Measurements from ENCODE around the gene SUSD6.
A peak's percentile ranks its signal among the peaks of the same experiment; 100 is the strongest.
"Not testable (repeated sequence)": the region's sequence is repeated elsewhere in the genome, so short reads cannot be mapped to it uniquely, and the experiment has no call there.

SUSD6 gene

GRCh38 chr14:69713209-69713781, 101.9 kb downstream of the SUSD6 start:
- DNase-seq (ENCODE audit: low read depth): no peak

GRCh38 chr14:69713993-69714679, 102.7 kb downstream of the SUSD6 start:
- DNase-seq (ENCODE audit: low read depth): no peak

DNA sequence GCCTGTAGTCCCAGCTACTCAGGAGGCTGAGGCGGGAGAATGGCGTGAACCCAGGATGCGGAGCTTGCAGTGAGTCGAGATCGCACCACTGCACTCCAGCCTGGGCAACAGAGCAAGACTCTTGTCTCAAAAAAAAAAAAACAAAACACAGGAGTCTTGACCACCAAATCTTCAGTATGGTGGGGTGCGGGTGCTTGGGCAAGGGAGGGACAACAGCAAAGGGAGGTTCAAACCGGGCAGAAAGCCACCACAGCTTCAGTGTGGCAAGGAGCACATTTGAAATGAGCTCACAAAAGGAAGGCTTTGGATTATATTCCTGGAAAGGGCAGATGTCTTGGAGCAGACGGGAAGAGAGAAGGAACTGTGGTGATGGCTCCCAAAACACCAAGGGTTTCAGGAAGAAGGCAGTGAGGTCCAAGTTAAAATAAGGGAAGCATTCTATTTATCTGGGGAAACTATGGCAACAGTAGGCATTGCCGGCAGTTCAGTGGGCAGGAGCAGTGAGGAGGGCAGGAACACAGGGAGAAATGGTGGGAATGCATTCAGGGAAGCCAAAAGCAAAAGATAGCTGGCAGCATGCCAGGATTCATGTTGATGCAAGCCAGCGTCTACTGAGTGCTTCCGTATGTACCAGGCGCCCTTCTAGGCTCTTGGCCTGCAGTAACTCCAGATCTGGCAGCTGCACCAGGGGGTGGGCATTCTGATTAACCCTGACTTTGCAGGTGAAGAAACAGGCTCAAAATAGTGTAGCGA, 104.5 kb downstream of the SUSD6 start:
- DNase-seq (ENCODE audit: low read depth): peak; percentile 91

- DNase-seq (ENCODE audit: low read depth): peak; percentile 99
Measured at GRCh38 chr14:69716478-69717187, 105.2 kb downstream of the SUSD6 start.

DNA sequence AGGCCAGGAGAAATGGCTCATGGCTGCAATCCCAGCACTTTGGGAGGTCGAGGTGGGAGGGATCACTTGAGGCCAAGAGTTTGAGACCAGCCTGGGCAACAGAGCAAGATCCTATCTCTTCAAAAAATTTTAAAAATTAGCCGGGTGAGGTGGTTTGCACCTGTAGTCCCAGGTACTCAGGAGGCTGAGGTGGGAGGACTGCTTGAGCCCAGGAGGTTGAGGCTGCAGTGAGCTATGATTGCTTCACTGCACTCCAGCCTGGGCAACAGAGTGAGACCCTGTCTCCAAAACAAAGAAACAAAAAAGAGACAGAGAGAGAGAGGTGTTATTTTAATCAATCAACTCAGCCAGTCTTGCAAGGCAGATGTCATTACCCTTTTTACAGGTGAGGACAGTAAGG, 107.2 kb downstream of the SUSD6 start:
- not testable (repeated sequence) for DNase-seq (ENCODE audit: low read depth)

- DNase-seq (ENCODE audit: low read depth): peak; percentile 94
Measured at GRCh38 chr14:69719501-69719951, 108.1 kb downstream of the SUSD6 start.

GRCh38 chr14:69720912-69721311, 109.5 kb downstream of the SUSD6 start:
- DNase-seq (ENCODE audit: low read depth): no peak

- DNase-seq (ENCODE audit: low read depth): peak; percentile 50
Measured at GRCh38 chr14:69726761-69727511, 115.5 kb downstream of the SUSD6 start.

- DNase-seq (ENCODE audit: low read depth): no peak
Measured at GRCh38 chr14:69727860-69728259, 116.5 kb downstream of the SUSD6 start.

GRCh38 chr14:69731919-69732598, 120.7 kb downstream of the SUSD6 start:
- not testable (repeated sequence) for DNase-seq (ENCODE audit: low read depth)

DNA sequence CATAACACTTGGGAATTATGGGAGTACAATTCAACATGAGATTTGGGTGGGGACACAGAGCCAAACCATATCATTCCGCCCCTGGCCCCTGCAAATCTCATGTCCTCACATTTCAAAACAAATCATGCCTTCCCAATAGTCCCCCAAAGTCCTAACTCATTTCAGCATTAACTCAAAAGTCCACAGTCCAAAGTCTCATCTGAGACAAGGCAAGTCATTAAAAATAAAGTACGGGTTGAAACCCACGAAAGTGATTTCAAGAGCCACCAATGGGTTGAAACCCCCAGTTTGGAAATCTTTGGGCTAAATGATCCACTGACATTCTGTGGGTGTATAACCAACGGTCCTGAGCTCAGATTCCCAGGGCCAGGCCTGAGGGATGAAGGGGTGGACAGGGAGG, 125.0 kb downstream of the SUSD6 start:
- DNase-seq (ENCODE audit: low read depth): not testable (repeated sequence)

GRCh38 chr14:69741055-69741454, 129.7 kb downstream of the SUSD6 start:
- DNase-seq (ENCODE audit: low read depth): no peak

DNA sequence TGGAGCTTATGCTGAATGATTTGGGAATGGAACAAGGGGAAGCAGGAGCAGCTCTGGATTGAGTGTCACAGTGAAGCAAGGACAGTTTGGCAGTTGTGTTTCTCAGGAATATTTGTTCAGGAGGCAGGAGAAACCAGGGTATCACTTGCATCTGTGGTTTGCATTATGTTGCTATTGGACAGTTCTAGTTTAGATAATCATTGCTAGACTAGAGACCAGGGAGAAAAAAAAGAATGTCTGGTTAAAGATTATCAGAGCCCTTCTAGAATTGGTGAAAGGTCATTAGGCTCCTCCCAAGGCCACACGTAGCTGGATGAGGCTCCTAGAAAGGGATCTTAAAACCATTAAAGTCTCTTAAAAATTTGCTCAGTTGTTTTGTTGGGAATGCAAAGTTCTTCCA, 138.6 kb downstream of the SUSD6 start:
- no peak for DNase-seq (ENCODE audit: low read depth)

- no peak for DNase-seq (ENCODE audit: low read depth)
Measured at GRCh38 chr14:69750495-69750894, 139.1 kb downstream of the SUSD6 start.

GRCh38 chr14:69752773-69753172, 141.4 kb downstream of the SUSD6 start:
- DNase-seq (ENCODE audit: low read depth): no peak

- no peak for DNase-seq (ENCODE audit: low read depth)
Measured at GRCh38 chr14:69753860-69754259, 142.5 kb downstream of the SUSD6 start.

DNA sequence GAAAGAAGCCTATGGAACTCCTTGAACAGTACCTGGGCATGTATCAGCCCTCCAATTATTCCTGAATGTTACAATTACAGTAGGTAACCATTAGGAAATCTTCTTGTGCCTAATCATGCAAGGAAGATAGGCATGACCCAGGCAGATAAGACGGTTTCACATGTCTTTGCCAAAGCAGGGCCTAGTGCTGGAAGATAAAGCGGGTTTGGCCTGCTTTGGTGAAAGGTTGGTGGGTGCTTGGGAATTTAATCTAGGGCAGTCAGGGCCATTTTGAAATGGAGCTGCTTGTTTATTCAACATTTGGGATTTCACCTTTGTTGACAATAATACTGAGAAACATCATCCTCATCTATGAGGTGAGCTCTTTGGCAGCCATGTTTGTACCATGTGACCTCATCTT, 143.1 kb downstream of the SUSD6 start:
- no peak for DNase-seq (ENCODE audit: low read depth)

DNA sequence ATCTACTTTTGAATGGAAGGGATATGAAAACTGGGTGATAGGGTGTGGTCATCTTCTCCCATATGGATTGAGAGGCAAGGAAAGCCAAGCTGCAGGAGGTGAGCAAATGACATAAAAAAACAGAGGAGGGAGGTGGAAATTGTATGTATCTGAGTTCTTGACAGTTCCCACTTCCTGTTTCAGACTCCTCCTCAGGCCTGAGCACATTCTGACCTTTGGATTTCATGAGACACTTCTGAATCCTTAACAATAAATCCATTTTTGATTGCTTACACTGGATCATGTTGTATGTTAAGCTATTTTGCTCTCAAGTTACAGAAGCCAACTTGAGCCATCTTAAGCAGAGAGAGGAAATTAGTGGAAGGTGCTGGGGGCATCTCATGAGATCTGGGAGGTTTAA, 143.9 kb downstream of the SUSD6 start:
- DNase-seq (ENCODE audit: low read depth): no peak

DNA sequence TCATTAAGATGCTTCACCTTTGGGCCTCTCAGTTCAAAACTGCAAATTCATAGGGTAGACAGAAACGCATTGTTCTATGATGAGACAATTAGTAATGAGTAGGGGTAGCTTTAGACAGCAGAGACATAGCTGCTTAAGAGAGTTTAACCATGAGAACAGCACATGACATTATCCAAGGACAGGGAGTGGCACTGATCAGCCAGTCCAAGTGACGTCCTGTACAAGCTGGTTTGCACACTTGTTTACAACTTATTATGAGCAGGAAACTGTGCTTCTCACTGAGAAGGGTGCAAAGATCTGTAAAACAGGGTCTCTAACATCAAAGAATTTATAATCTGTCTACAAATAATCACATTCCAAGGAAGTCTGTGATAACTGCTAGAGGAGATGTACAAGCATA, 144.4 kb downstream of the SUSD6 start:
- no peak for DNase-seq (ENCODE audit: low read depth)

GRCh38 chr14:69756298-69756697, 144.9 kb downstream of the SUSD6 start:
- no peak for DNase-seq (ENCODE audit: low read depth)

DNA sequence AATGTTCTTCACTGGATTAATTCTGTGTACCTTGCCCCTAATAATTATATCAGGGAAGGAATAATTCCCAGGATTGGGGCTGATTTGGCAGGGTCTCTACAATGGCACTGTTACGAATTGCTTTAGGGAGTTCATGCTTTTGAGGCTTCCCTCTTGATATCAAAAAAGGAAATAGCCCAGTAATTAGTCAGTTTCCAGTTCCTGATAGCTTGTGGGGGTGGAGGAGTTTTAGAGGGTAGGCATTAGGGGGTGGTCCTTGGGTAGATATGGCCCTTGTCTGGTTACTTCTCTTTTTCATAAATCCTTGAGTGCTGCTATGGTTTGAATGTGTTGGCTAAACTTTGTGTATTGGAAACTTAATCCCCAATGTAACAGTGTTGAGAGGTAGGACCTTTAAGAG, 149.4 kb downstream of the SUSD6 start:
- DNase-seq (ENCODE audit: low read depth): no peak

Data from amniotic epithelial cell (primary cell).